GM19351 (cell line): ENCODE results near the gene SOX5.
"Not testable (repeated sequence)": the region's sequence is repeated elsewhere in the genome, so short reads cannot be mapped to it uniquely, and the experiment has no call there.

ENCODE experiments used
- ATAC-seq: cut with Tn5 transposase; IDR thresholded peaks from one replicate; pipeline ENCODE4 v1.9.1; 2021; ENCODE audit warnings: mild to moderate bottlenecking, moderate library complexity; ENCODE audit not compliant: unreplicated experiment

SOX5 gene

GRCh38 chr12:23909551-23909950 lies 39.9 kb downstream of the SOX5 start:
- ATAC-seq = no peak

GRCh38 chr12:23906329-23906728 lies 43.1 kb downstream of the SOX5 start:
- ATAC-seq = no peak

- ATAC-seq = peak; percentile 46
Observed at GRCh38 chr12:23899434-23899833, 50.0 kb downstream of the SOX5 start.

GRCh38 chr12:23898121-23898520 lies 51.3 kb downstream of the SOX5 start:
- no peak for ATAC-seq

GRCh38 chr12:23895792-23896218 lies 53.7 kb downstream of the SOX5 start:
- ATAC-seq = no peak

GRCh38 chr12:23893611-23894010 lies 55.9 kb downstream of the SOX5 start:
- ATAC-seq = no peak

- peak; percentile 87 for ATAC-seq
Observed at GRCh38 chr12:23891115-23891514, 58.4 kb downstream of the SOX5 start.

- no peak for ATAC-seq
Observed at GRCh38 chr12:23889069-23889440, 60.4 kb downstream of the SOX5 start.

- no peak for ATAC-seq
Observed at GRCh38 chr12:23888396-23889068, 60.9 kb downstream of the SOX5 start.

GRCh38 chr12:23887055-23887835 lies 62.2 kb downstream of the SOX5 start:
- no peak for ATAC-seq

- no peak for ATAC-seq
Observed at GRCh38 chr12:23885394-23885793, 64.1 kb downstream of the SOX5 start.

- ATAC-seq = no peak
Observed at GRCh38 chr12:23884909-23885308, 64.6 kb downstream of the SOX5 start.

- no peak for ATAC-seq
Observed at GRCh38 chr12:23880988-23881387, 68.5 kb downstream of the SOX5 start.

- not testable (repeated sequence) for ATAC-seq
Observed at GRCh38 chr12:23876618-23877017, 72.9 kb downstream of the SOX5 start.

- ATAC-seq = no peak
Observed at GRCh38 chr12:23867794-23868193, 81.7 kb downstream of the SOX5 start.

GRCh38 chr12:23862701-23863100 lies 86.8 kb downstream of the SOX5 start:
- no peak for ATAC-seq

- no peak for ATAC-seq
Observed at GRCh38 chr12:23860019-23860418, 89.5 kb downstream of the SOX5 start.

GRCh38 chr12:23857178-23857577 lies 92.3 kb downstream of the SOX5 start:
- no peak for ATAC-seq

GRCh38 chr12:23855813-23856212 lies 93.7 kb downstream of the SOX5 start:
- ATAC-seq = peak; percentile 65

GRCh38 chr12:23854598-23854997 lies 94.9 kb downstream of the SOX5 start:
- ATAC-seq = no peak

GRCh38 chr12:23853640-23854039 lies 95.8 kb downstream of the SOX5 start:
- no peak for ATAC-seq

GRCh38 chr12:23851602-23852001 lies 97.9 kb downstream of the SOX5 start:
- no peak for ATAC-seq
